HCT116 (cell line): ENCODE measurements around the gene NRROS. TPM values are rescaled to one million over a fixed set of nuclear protein-coding genes. Genes with fewer than 3 reads are reported as not detected.

Experiments used
- ATAC-seq: fragments of 200-7000 bp; cut with Tn5 transposase; 2 replicates; pipeline ENCODE4 v1.9.1; 2020; ENCODE audit warnings: mild to moderate bottlenecking, moderate library complexity
- BruUV-seq: library from RNA; stranded (reverse); fragments of 400-500 nt; replicated peaks from 2 replicates; lab custom pipeline; 2021; lab: Mats Ljungman, UMichigan
- CTCF ChIA-PET: fragments of 300-600 bp; sonication (Branson Sonifier 250); formaldehyde crosslinking; loops from one replicate; lab custom pipeline; 2021; ENCODE audit warnings: antibody characterized with exemption; lab: Charles Lee
- POLR2A ChIA-PET: fragments of 300-600, 350-600 bp; sonication (Branson Sonifier 250); formaldehyde crosslinking; loops from one replicate; lab custom pipeline; 2021; ENCODE audit warnings: antibody characterized with exemption; lab: Charles Lee
- RAD21 ChIA-PET, 2 experiments: fragments of 300-600 bp; sonication (Branson Sonifier 250); formaldehyde crosslinking; loops; one replicate each; lab custom pipeline; 2023; ENCODE audit warnings: low total read pairs in 2 of 2; ENCODE audit not compliant: uncharacterized antibody in 2 of 2, unreplicated experiment in 2 of 2, low non-redundant PET in 1 of 2; lab: Charles Lee
- DNase-seq: peaks from one replicate; pipeline ENCODE4 v3.0.0-alpha.2; 2010; ENCODE audit warnings: low read depth, low spot score
- H2AFZ ChIP-seq: fragments of 200-600 bp; shearing (Covaris generic), sonication (generic); 2 replicates; pipeline ENCODE4 v1.6.1; 2017; ENCODE audit warnings: low read depth, mixed run types, mixed read lengths, antibody characterized with exemption, low read length; ENCODE audit not compliant: poor library complexity, severe bottlenecking
- H3K27ac ChIP-seq: 2 replicates; pipeline ENCODE4 v1.5.1; 2012; ENCODE audit warnings: low read depth, low read length
- H3K27me3 ChIP-seq: fragments of 200-600 bp; sonication (generic); 2 replicates; pipeline ENCODE4 v1.6.1; 2016; ENCODE audit warnings: mixed run types, low read length, mixed read lengths; ENCODE audit not compliant: insufficient read depth
- H3K36me3 ChIP-seq, 2 experiments: fragments of 200-500 bp in 1 of 2; fragments of 200-600 bp in 1 of 2; sonication (Bioruptor generic) in 1 of 2; sonication (generic) in 1 of 2; 2 replicates each; pipeline versions ENCODE4 v1.5.1 to v1.6.1; 2014 to 2016; ENCODE audit warnings: low read length in 2 of 2, inconsistent platforms in 1 of 2, mixed read lengths in 1 of 2, mixed run types in 1 of 2; ENCODE audit not compliant: insufficient read depth in 2 of 2, control insufficient read depth in 1 of 2
- H3K4me1 ChIP-seq, 2 experiments: fragments of 200-600 bp in 1 of 2; sonication (generic) in 1 of 2; 2 replicates each; pipeline versions ENCODE4 v1.5.1 to v1.6.1; 2012 to 2017; ENCODE audit warnings: low read length in 2 of 2, inconsistent platforms in 1 of 2, mild to moderate bottlenecking in 1 of 2, mixed read lengths in 1 of 2, mixed run types in 1 of 2, moderate library complexity in 1 of 2; ENCODE audit not compliant: insufficient read depth in 2 of 2, control insufficient read depth in 1 of 2
- H3K4me2 ChIP-seq: fragments of 200-600 bp; sonication (generic); 2 replicates; pipeline ENCODE4 v1.6.1; 2017; ENCODE audit warnings: mixed run types, low read length, mixed read lengths
- H3K4me3 ChIP-seq, 2 experiments: fragments of 200-600 bp in 1 of 2; sonication (generic) in 1 of 2; replicated peaks in 1 of 2; 2 replicates each; pipeline ENCODE4 v1.5.1; 2011 to 2016; ENCODE audit warnings: low read length in 2 of 2, control low read depth in 1 of 2, low read depth in 1 of 2, mild to moderate bottlenecking in 1 of 2, mixed read lengths in 1 of 2, mixed run types in 1 of 2
- H3K79me2 ChIP-seq: fragments of 200-600 bp; sonication (generic); 2 replicates; pipeline ENCODE4 v1.6.1; 2017; ENCODE audit warnings: mild to moderate bottlenecking, mixed run types, low read length, moderate library complexity, mixed read lengths; ENCODE audit not compliant: insufficient read depth
- H3K9ac ChIP-seq: fragments of 200-600 bp; sonication (generic); 2 replicates; pipeline ENCODE4 v1.6.1; 2016; ENCODE audit warnings: low read length, mixed read lengths
- H3K9me2 ChIP-seq: fragments of 200-600 bp; sonication (generic), shearing (Covaris generic); 2 replicates; pipeline ENCODE4 v1.6.1; 2017; ENCODE audit warnings: mixed run types, mild to moderate bottlenecking, moderate library complexity; ENCODE audit not compliant: insufficient read depth
- H3K9me3 ChIP-seq, 2 experiments: fragments of 200-500 bp in 1 of 2; fragments of 200-600 bp in 1 of 2; sonication (Bioruptor generic) in 1 of 2; sonication (generic) in 1 of 2; 2 replicates each; pipeline ENCODE4 v1.6.1; 2014 to 2017; ENCODE audit warnings: low read length in 2 of 2, mixed read lengths in 2 of 2, inconsistent platforms in 1 of 2, low read depth in 1 of 2, mild to moderate bottlenecking in 1 of 2, mixed run types in 1 of 2, moderate library complexity in 1 of 2; ENCODE audit not compliant: control insufficient read depth in 1 of 2, insufficient read depth in 1 of 2
- H4K20me1 ChIP-seq: fragments of 200-600 bp; sonication (generic), shearing (Covaris generic); 2 replicates; pipeline ENCODE4 v1.6.1; 2017; ENCODE audit warnings: mixed run types, mild to moderate bottlenecking, moderate library complexity; ENCODE audit not compliant: insufficient read depth
- CEBPB ChIP-seq: IDR thresholded peaks from 2 replicates; pipeline ENCODE4 v1.6.1; 2012; ENCODE audit warnings: low read depth
- EGR1 ChIP-seq: IDR thresholded peaks from 2 replicates; pipeline ENCODE4 v1.6.1; 2012; ENCODE audit warnings: low read depth
- ELF1 ChIP-seq: IDR thresholded peaks from 2 replicates; pipeline ENCODE4 v1.6.1; 2012; ENCODE audit warnings: low read depth, borderline replicate concordance
- EZH2phosphoT487 ChIP-seq: fragments of 200-600 bp; IDR thresholded peaks from 2 replicates; pipeline ENCODE4 v1.6.1; 2018; ENCODE audit warnings: antibody characterized with exemption, borderline replicate concordance
- MAX ChIP-seq: IDR thresholded peaks from 2 replicates; pipeline ENCODE4 v1.6.1; 2012
- RAD21 ChIP-seq: IDR thresholded peaks from 2 replicates; pipeline ENCODE4 v1.6.1; 2012; ENCODE audit warnings: low read depth, mild to moderate bottlenecking
- REST ChIP-seq: IDR thresholded peaks from 2 replicates; pipeline ENCODE4 v1.6.1; 2012; ENCODE audit warnings: low read depth
- SIN3A ChIP-seq: IDR thresholded peaks from 2 replicates; pipeline ENCODE4 v1.6.1; 2012; ENCODE audit warnings: low read depth
- SP1 ChIP-seq: IDR thresholded peaks from 2 replicates; pipeline ENCODE4 v1.6.1; 2012; ENCODE audit warnings: low read depth
- YY1 ChIP-seq: IDR thresholded peaks from 2 replicates; pipeline ENCODE4 v1.6.1; 2011; ENCODE audit warnings: low read length, low read depth, moderate library complexity, mild to moderate bottlenecking; ENCODE audit not compliant: insufficient replicate concordance; ENCODE audit errors: extremely low read depth
- ZFX ChIP-seq: fragments of 450-650 bp; IDR thresholded peaks from 2 replicates; pipeline ENCODE4 v1.6.1; 2017
- ZNF274 ChIP-seq: fragments of 200-500 bp; sonication (Bioruptor generic); IDR thresholded peaks from 2 replicates; pipeline ENCODE4 v1.6.1; 2014; ENCODE audit warnings: mild to moderate bottlenecking, low read depth, low read length, inconsistent platforms
- intact Hi-C: fragments of 100-400 bp; cut with micrococcal nuclease; formaldehyde crosslinking; loops from 2 replicates; pipeline ENCODE4 v1.10.0; 2022
- total RNA-seq: library from RNA; stranded (reverse); gene quantifications from one replicate; pipeline ENCODE4 v1.2.1, GENCODE V29; 2021; ENCODE audit not compliant: unreplicated experiment
- TF ChIP-seq, protein P1 (sequence below), 3 experiments: fragments of 200-600 bp in 1 of 3; sonication (generic) in 1 of 3; IDR thresholded peaks in 2 of 3; conservative IDR thresholded peaks in 1 of 3; 2 replicates each; pipeline ENCODE4 v1.5.1; 2012 to 2017; ENCODE audit warnings: low read depth in 2 of 3, low read length in 2 of 3, antibody characterized with exemption in 1 of 3, borderline replicate concordance in 1 of 3, control low read depth in 1 of 3, mild to moderate bottlenecking in 1 of 3, mixed read lengths in 1 of 3, mixed run types in 1 of 3, moderate library complexity in 1 of 3; ENCODE audit not compliant: insufficient read depth in 1 of 3
- TF ChIP-seq, protein P2 (sequence below): IDR thresholded peaks from 2 replicates; pipeline ENCODE4 v1.6.1; 2011; ENCODE audit warnings: mild to moderate bottlenecking, low read length, moderate library complexity; ENCODE audit not compliant: insufficient replicate concordance; ENCODE audit errors: extremely low read depth

Gene NRROS
- total RNA-seq, 1 experiment from 2014 or later: 0.12 TPM

DNA sequence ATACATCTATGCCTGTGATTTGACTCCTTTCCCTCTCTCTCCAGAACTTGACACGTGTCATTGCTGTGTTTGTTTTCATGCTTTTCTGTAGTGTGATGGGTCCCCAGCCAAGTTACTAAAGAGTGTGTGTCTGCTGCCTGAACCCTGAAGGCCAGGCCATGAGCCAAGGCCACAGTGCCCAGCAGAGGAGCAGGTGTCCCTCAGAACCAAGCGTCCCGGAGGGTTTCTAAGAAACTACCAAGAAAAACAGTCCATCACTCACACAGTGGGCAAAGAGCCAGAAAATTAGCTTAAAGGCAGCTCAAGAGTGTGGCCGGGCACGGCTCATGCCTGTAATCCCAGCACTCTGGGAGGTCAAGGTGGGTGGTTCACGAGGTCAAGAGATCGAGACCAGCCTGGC is 35.8 kb upstream of the NRROS start:
- CTCF ChIA-PET: no interaction called here
- H3K4me1 ChIP-seq: peaks cover 0 to 6% of the 10 kb centered on the region in 2 experiments; a peak in 1 of 4 replicates
- BruUV-seq: no TSS peak
- no peak overlapping the region for H3K4me3 ChIP-seq
- DNase-seq: no peak
- no peaks in the 10 kb centered on the region for H4K20me1 ChIP-seq
- RAD21 ChIA-PET: no interaction called here
- no peaks in the 10 kb centered on the region for H3K36me3 ChIP-seq
- TF ChIP-seq REST (no peak), CEBPB (no peak), ELF1 (no peak), ZNF274 (no peak), SIN3A (no peak), SP1 (no peak), YY1 (no peak), EGR1 (no peak), MAX (no peak), ZFX (no peak), RAD21 (no peak), EZH2phosphoT487 (no peak)
- TF ChIP-seq, protein P1, sequence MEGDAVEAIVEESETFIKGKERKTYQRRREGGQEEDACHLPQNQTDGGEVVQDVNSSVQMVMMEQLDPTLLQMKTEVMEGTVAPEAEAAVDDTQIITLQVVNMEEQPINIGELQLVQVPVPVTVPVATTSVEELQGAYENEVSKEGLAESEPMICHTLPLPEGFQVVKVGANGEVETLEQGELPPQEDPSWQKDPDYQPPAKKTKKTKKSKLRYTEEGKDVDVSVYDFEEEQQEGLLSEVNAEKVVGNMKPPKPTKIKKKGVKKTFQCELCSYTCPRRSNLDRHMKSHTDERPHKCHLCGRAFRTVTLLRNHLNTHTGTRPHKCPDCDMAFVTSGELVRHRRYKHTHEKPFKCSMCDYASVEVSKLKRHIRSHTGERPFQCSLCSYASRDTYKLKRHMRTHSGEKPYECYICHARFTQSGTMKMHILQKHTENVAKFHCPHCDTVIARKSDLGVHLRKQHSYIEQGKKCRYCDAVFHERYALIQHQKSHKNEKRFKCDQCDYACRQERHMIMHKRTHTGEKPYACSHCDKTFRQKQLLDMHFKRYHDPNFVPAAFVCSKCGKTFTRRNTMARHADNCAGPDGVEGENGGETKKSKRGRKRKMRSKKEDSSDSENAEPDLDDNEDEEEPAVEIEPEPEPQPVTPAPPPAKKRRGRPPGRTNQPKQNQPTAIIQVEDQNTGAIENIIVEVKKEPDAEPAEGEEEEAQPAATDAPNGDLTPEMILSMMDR (IDR thresholded peaks at IDR 0.05 in 2 of 3, conservative IDR thresholded peaks at IDR 0.05 in 1 of 3; ENCODE audit: borderline replicate concordance in 1 of 3, insufficient read depth in 1 of 3, low read depth in 2 of 3, low read length in 2 of 3): no peak
- TF ChIP-seq, protein P2, sequence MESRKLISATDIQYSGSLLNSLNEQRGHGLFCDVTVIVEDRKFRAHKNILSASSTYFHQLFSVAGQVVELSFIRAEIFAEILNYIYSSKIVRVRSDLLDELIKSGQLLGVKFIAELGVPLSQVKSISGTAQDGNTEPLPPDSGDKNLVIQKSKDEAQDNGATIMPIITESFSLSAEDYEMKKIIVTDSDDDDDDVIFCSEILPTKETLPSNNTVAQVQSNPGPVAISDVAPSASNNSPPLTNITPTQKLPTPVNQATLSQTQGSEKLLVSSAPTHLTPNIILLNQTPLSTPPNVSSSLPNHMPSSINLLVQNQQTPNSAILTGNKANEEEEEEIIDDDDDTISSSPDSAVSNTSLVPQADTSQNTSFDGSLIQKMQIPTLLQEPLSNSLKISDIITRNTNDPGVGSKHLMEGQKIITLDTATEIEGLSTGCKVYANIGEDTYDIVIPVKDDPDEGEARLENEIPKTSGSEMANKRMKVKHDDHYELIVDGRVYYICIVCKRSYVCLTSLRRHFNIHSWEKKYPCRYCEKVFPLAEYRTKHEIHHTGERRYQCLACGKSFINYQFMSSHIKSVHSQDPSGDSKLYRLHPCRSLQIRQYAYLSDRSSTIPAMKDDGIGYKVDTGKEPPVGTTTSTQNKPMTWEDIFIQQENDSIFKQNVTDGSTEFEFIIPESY: no peak
- no peak overlapping the region for H3K4me2 ChIP-seq
- no peak overlapping the region for H2AFZ ChIP-seq
- no peak for ATAC-seq
- H3K79me2 ChIP-seq: no peaks in the 10 kb centered on the region
- no peak overlapping the region for H3K27ac ChIP-seq
- POLR2A ChIA-PET: no interaction called here
- intact Hi-C loops: loop anchor here (10.0 kb wide), 1 partner anchor 581 kb away; no protein-coding TSS in a partner anchor
- H3K9ac ChIP-seq: no peak overlapping the region
- no peaks in the 10 kb centered on the region for H3K9me3 ChIP-seq
- H3K27me3 ChIP-seq: no peaks in the 10 kb centered on the region
- no peaks in the 10 kb centered on the region for H3K9me2 ChIP-seq
